MM.1S (cell line): ENCODE measurements around the gene SIX4.

ENCODE experiments used
- EZH2 ChIP-seq: fragments of 300-600 bp; sonication (generic); optimal IDR thresholded peaks from 2 replicates; pipeline ENCODE3; 2017; ENCODE audit warnings: low read depth, mild to moderate bottlenecking, antibody characterized with exemption, low read length, mixed read lengths
- EZH2phosphoT487 ChIP-seq: fragments of 300-600 bp; sonication (generic); IDR thresholded peaks from 2 replicates; pipeline ENCODE4 v1.6.1; 2018; ENCODE audit warnings: antibody characterized with exemption, low read length
- TF ChIP-seq, protein P1 (sequence below): fragments of 300-600 bp; sonication (generic); IDR thresholded peaks from 2 replicates; pipeline ENCODE4 v1.5.1; 2016; ENCODE audit warnings: antibody characterized with exemption, low read length, mixed read lengths

DNA sequence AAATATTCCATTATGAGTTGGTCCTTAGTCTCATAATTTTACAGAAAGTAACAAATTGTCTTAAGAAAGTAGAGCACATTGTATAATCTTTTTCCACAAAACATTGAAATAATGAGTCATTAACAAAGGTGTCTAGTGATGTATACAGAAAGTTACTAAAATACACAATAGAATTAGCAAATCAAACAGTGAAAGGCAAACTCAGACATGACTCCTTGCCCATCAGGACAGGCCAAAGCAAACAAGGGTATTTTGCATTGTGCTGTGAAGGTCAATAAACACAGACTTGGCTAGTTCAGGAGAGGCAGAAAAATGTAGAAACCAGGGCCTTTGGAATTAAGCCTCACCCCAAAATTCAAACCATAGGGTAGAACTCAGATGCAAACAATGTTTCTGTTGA lies 37.3 kb downstream of the SIX4 start:
- TF ChIP-seq, protein P1, sequence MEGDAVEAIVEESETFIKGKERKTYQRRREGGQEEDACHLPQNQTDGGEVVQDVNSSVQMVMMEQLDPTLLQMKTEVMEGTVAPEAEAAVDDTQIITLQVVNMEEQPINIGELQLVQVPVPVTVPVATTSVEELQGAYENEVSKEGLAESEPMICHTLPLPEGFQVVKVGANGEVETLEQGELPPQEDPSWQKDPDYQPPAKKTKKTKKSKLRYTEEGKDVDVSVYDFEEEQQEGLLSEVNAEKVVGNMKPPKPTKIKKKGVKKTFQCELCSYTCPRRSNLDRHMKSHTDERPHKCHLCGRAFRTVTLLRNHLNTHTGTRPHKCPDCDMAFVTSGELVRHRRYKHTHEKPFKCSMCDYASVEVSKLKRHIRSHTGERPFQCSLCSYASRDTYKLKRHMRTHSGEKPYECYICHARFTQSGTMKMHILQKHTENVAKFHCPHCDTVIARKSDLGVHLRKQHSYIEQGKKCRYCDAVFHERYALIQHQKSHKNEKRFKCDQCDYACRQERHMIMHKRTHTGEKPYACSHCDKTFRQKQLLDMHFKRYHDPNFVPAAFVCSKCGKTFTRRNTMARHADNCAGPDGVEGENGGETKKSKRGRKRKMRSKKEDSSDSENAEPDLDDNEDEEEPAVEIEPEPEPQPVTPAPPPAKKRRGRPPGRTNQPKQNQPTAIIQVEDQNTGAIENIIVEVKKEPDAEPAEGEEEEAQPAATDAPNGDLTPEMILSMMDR, result no peak
- no peak for TF ChIP-seq EZH2
- TF ChIP-seq EZH2phosphoT487, result no peak
